SU-DHL-6 (cell line): ENCODE results near the gene BCORL1.

Source experiments
- CTCF ChIP-seq: fragments of 200-600 bp; sonication (generic); IDR thresholded peaks from one replicate; pipeline ENCODE4 v1.5.1; 2017; ENCODE audit warnings: antibody characterized with exemption, mild to moderate bottlenecking, low read length, moderate library complexity; ENCODE audit not compliant: insufficient read depth, poor library complexity, severe bottlenecking
- EZH2phosphoT487 ChIP-seq: fragments of 200-600 bp; sonication (generic), shearing (Covaris generic); conservative IDR thresholded peaks from 2 replicates; pipeline ENCODE4 v1.6.1; 2018; ENCODE audit warnings: mild to moderate bottlenecking, antibody characterized with exemption, low read length, moderate library complexity, mixed read lengths

DNA sequence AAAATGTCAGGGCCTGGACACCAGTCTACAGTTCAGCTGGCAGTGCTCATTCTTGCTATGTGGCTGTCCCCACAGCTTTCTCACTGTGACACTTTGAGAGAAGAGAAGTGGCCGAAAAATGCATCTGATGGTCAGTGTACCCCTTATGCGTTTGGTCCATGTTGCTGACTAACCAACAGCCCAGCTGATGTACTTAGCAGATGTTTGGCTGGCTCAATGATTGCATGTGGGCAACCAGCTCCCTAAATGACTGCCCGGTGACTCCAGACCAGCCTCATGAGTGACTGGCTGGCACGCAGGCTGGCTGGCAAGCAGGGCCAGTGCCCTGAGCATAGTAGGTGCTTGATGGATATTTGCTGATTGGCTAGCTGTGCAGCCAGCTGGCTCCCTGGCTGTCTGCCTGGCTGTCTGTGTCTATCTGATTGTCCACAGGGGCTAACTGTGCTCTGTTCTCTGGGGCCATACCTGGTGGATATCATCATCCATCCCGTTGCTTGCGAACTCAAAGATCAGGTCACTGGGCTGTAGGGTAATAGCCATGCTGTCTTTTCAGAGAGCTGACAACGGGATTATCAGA lies 98.4 kb downstream of the BCORL1 start:
- TF ChIP-seq CTCF (no peak), EZH2phosphoT487 (no peak)
